Activated B cell treated with CpG ODN at 0.5 μM for 24 hours (primary cell): Measurements from ENCODE around the gene PIRT. TPM values are rescaled to one million over a fixed set of nuclear protein-coding genes. Genes with fewer than 3 reads are reported as not detected.

ENCODE experiments used
- ATAC-seq: fragments of 200-7000 bp; cut with Tn5 transposase; one replicate; pipeline ENCODE4 v1.10.0; 2021; ENCODE audit warnings: low read depth, mild to moderate bottlenecking, moderate library complexity
- CTCF ChIA-PET: fragments of 350-600 bp; sonication (Branson Sonifier 250); formaldehyde crosslinking; loops from one replicate; lab custom pipeline; 2021; ENCODE audit warnings: antibody characterized with exemption; lab: Charles Lee
- POLR2A ChIA-PET: fragments of 350-600 bp; sonication (Branson Sonifier 250); formaldehyde crosslinking; loops from one replicate; lab custom pipeline; 2021; ENCODE audit warnings: antibody characterized with exemption; lab: Charles Lee
- DNase-seq: peaks from one replicate; pipeline ENCODE4 v3.0.0; 2022
- H3K27ac Mint-ChIP-seq: one replicate; pipeline ENCODE4 v1.8.0; 2020; ENCODE audit warnings: mixed read lengths
- H3K27me3 Mint-ChIP-seq: one replicate; pipeline ENCODE4 v1.8.0; 2021; ENCODE audit warnings: mixed read lengths
- H3K36me3 Mint-ChIP-seq: one replicate; pipeline ENCODE4 v1.8.0; 2021; ENCODE audit warnings: low read depth, mixed read lengths
- H3K4me1 Mint-ChIP-seq: one replicate; pipeline ENCODE4 v1.8.0; 2021; ENCODE audit warnings: mixed read lengths
- H3K4me3 Mint-ChIP-seq: one replicate; pipeline ENCODE4 v1.8.0; 2020; ENCODE audit warnings: mild to moderate bottlenecking, mixed read lengths
- H3K9me3 Mint-ChIP-seq: one replicate; pipeline ENCODE4 v1.8.0; 2020; ENCODE audit warnings: mixed read lengths
- CTCF ChIP-seq: fragments of 200-600 bp; IDR thresholded peaks from one replicate; pipeline ENCODE4 v1.8.0; 2022; ENCODE audit warnings: antibody characterized with exemption, mild to moderate bottlenecking
- intact Hi-C: fragments of 100-400 bp; cut with micrococcal nuclease; formaldehyde crosslinking; loops from one replicate; pipeline ENCODE4 v1.15.1; 2024
- total RNA-seq: library from RNA; stranded (reverse); gene quantifications from 2 replicates; pipeline ENCODE4 v1.2.3, GENCODE V29; 2022

The PIRT gene
- total RNA-seq = not detected in 2 replicates

DNA sequence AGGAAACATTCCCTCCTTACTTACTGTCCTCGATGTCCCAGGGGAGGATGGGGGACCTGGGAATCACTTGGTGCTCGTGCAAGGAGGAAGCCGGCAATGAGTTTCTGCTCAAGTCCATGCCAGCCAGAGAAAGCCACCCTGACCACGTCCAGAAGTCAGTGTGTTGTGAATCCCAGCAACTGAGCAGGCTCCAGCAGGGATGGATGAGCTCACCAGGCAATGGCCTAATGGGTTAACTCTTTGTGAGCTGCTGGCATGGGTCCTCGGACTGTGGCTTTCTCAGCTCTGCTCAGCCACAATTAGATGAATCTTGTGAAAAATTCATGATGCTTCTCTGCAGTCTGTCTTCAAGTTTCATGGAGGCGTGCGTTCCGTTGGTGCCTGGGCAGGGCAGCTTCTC, at the start of gene PIRT:
PIRT (minus strand) TSS at position 167 of the 400 bp plus-strand sequence. CDS start 12,442 bp downstream, outside the sequence.
- Mint-ChIP-seq H3K36me3 (no peaks in the 10 kb centered on the region), H3K4me3 (no peak within 1 kb of the TSS), H3K4me1 (no peaks in the 10 kb centered on the region), H3K27ac (no peak within 1 kb of the TSS), H3K27me3 (no peaks in the 10 kb centered on the region), H3K9me3 (no peaks in the 10 kb centered on the region)
- intact Hi-C loops = no loop called here
- CTCF ChIA-PET = interaction anchor here (1.5 kb wide), 1 partner anchor 191 kb away, joined by 6 read pairs; no protein-coding TSS in a partner anchor
- POLR2A ChIA-PET = no interaction called here
- TF ChIP-seq CTCF = no peak
- no peak for DNase-seq
- ATAC-seq = no peak

DNA sequence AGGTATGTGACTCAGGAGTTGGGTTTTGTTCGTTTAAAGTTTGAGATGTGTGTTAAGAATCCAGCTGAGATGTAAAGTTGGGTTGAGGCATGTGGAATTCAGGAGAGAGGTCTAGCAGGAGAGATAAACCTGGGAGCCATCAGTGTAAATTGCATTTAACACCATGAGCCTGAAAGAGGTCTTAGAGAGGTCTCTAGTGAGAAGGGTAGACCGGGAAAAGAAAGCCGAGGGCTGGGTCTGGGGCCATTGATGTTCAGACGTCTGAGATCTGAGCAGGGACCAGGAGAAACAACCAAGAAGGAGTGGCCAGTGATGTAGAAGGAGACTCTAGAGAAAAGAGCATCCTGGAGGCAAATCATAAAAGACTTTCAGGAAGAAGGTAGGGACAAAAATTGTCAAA, 44.1 kb upstream of the PIRT start:
- no peak overlapping the region for H3K27ac Mint-ChIP-seq
- ChIA-PET POLR2A (no interaction called here), CTCF (no interaction called here)
- DNase-seq = no peak
- H3K36me3 Mint-ChIP-seq = no peaks in the 10 kb centered on the region
- no peak for TF ChIP-seq CTCF
- H3K9me3 Mint-ChIP-seq = no peaks in the 10 kb centered on the region
- no peaks in the 10 kb centered on the region for H3K4me1 Mint-ChIP-seq
- no peak overlapping the region for H3K4me3 Mint-ChIP-seq
- no peak for ATAC-seq
- intact Hi-C loops = no loop called here
- H3K27me3 Mint-ChIP-seq = peaks cover 10% of the 10 kb centered on the region

GRCh38 chr17:10879190-10879836, 41.4 kb upstream of the PIRT start:
- ChIA-PET CTCF (no interaction called here), POLR2A (no interaction called here)
- intact Hi-C loops = loop anchor here (5.0 to 10.0 kb wide), 2 partner anchors 418 to 1785 kb away; partner anchors contain the start of gene MYOCD

DNA sequence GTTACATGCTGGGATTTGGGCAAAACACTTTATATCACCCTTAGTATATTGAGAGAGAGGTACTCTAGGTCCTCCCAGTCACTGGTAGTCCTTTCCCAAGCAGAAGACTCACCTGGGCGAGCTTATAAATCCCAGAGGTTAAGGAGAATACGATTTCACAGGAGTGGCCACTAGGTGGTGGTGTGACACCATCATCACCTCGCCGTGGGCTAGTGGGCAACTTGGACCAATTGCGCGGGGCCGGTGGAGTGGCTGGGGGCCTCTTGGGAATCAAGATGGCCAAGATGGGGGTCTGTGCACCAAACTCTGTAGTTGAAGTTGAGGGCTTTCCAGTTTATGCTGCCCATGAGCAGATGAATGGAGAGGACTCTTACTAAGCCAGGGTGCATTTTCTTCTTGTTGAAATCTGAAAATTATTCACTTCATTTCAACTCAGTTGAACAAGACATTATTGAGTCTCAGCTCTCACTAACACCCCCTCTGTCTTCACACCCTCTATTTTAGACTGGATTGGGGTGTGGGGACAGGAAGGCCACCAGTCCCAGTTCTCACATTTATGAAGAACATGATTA, 38.2 kb upstream of the PIRT start:
- ChIA-PET POLR2A (no interaction called here), CTCF (interaction anchor here (1.2 to 2.0 kb wide), 5 partner anchors 9 to 768 kb away, joined by 3 to 10 read pairs (median 5); no protein-coding TSS in a partner anchor)
- Mint-ChIP-seq H3K9me3 (no peaks in the 10 kb centered on the region), H3K36me3 (no peaks in the 10 kb centered on the region), H3K27me3 (peaks cover 20% of the 10 kb centered on the region), H3K4me3 (no peak overlapping the region), H3K27ac (no peak overlapping the region), H3K4me1 (no peaks in the 10 kb centered on the region)
- DNase-seq (no peak), ATAC-seq (no peak)
- TF ChIP-seq CTCF = no peak
- intact Hi-C loops = loop anchor here (5.0 to 10.0 kb wide), 2 partner anchors 421 to 1789 kb away; partner anchors contain the start of gene MYOCD

More at GRCh38 chr17:10879190-10879836, 41.4 kb upstream of the PIRT start:
- DNase-seq (no peak), ATAC-seq (no peak)
- no peaks in the 10 kb centered on the region for H3K36me3 Mint-ChIP-seq
- H3K4me1 Mint-ChIP-seq = no peaks in the 10 kb centered on the region
- no peak for TF ChIP-seq CTCF
- no peak overlapping the region for H3K27ac Mint-ChIP-seq
- no peak overlapping the region for H3K4me3 Mint-ChIP-seq
- H3K27me3 Mint-ChIP-seq = peaks cover 13% of the 10 kb centered on the region
- H3K9me3 Mint-ChIP-seq = no peaks in the 10 kb centered on the region

GRCh38 chr17:10875430-10875851, 37.6 kb upstream of the PIRT start:
- ChIA-PET POLR2A (no interaction called here), CTCF (interaction anchor here (1.5 to 2.0 kb wide), 4 partner anchors 9 to 769 kb away, joined by 3 to 10 read pairs (median 6); no protein-coding TSS in a partner anchor)
- H3K27me3 Mint-ChIP-seq = peaks cover 20% of the 10 kb centered on the region
- no peak for ATAC-seq
- no peak overlapping the region for H3K27ac Mint-ChIP-seq
- H3K36me3 Mint-ChIP-seq = no peaks in the 10 kb centered on the region
- no peak overlapping the region for H3K4me3 Mint-ChIP-seq
- no peaks in the 10 kb centered on the region for H3K4me1 Mint-ChIP-seq
- no peak for DNase-seq
- no peaks in the 10 kb centered on the region for H3K9me3 Mint-ChIP-seq
- TF ChIP-seq CTCF = no peak
- intact Hi-C loops = loop anchor here (5.0 to 10.0 kb wide), 2 partner anchors 422 to 1789 kb away; partner anchors contain the start of gene MYOCD
